ENCODE results near the gene CTIF.
A peak's percentile ranks its signal among the peaks of the same experiment; 100 is the strongest.

Gene CTIF

GRCh38 chr18:48667276-48668254 is 128.7 kb downstream of the CTIF start:
- DNase-seq (ENCODE audit: low spot score) = no peak

GRCh38 chr18:48668466-48669179 is 129.8 kb downstream of the CTIF start:
- no peak for DNase-seq (ENCODE audit: low spot score)

GRCh38 chr18:48669180-48669675 is 130.4 kb downstream of the CTIF start:
- DNase-seq (ENCODE audit: low spot score) = no peak

- DNase-seq (ENCODE audit: low spot score) = no peak
Measured at GRCh38 chr18:48669991-48670750, 131.3 kb downstream of the CTIF start.

- no peak for DNase-seq (ENCODE audit: low spot score)
Measured at GRCh38 chr18:48670751-48671560, 132.1 kb downstream of the CTIF start.

- DNase-seq (ENCODE audit: low spot score) = no peak
Measured at GRCh38 chr18:48671561-48671945, 132.7 kb downstream of the CTIF start.

GRCh38 chr18:48672671-48673340 is 134.0 kb downstream of the CTIF start:
- DNase-seq (ENCODE audit: low spot score) = no peak

GRCh38 chr18:48673456-48673852 is 134.6 kb downstream of the CTIF start:
- no peak for DNase-seq (ENCODE audit: low spot score)

GRCh38 chr18:48673853-48674721 is 135.3 kb downstream of the CTIF start:
- DNase-seq (ENCODE audit: low spot score) = peak; percentile 48

- DNase-seq (ENCODE audit: low spot score) = no peak
Measured at GRCh38 chr18:48674758-48675351, 136.0 kb downstream of the CTIF start.

- DNase-seq (ENCODE audit: low spot score) = peak; percentile 90
Measured at GRCh38 chr18:48675352-48675761, 136.5 kb downstream of the CTIF start.

- DNase-seq (ENCODE audit: low spot score) = no peak
Measured at GRCh38 chr18:48675912-48676311, 137.1 kb downstream of the CTIF start.

- no peak for DNase-seq (ENCODE audit: low spot score)
Measured at GRCh38 chr18:48676346-48676745, 137.5 kb downstream of the CTIF start.

- DNase-seq (ENCODE audit: low spot score) = peak; percentile 60
Measured at GRCh38 chr18:48676756-48677368, 138.0 kb downstream of the CTIF start.

- no peak for DNase-seq (ENCODE audit: low spot score)
Measured at GRCh38 chr18:48678237-48679115, 139.6 kb downstream of the CTIF start.

- no peak for DNase-seq (ENCODE audit: low spot score)
Measured at GRCh38 chr18:48679236-48679635, 140.4 kb downstream of the CTIF start.

GRCh38 chr18:48680339-48681250 is 141.8 kb downstream of the CTIF start:
- DNase-seq (ENCODE audit: low spot score) = no peak

Data from AG08395 (cell line).